ENCODE results near the gene TNFSF4.

Gene TNFSF4

GRCh38 chr1:173205146-173206051 lies 1.7 kb downstream of the TNFSF4 start:
- Histone ChIP-seq H3K36me3 (ENCODE audit: insufficient read depth, low read length) (no peaks in the 10 kb centered on the region), H3K4me3 (no peak overlapping the region), H3K27ac (no peak overlapping the region), H3K9me3 (ENCODE audit: low read depth, low read length) (no peaks in the 10 kb centered on the region), H3K9ac (ENCODE audit: insufficient read length) (no peak overlapping the region)
- no peak for DNase-seq (ENCODE audit: low read depth, low spot score)
- no peak for TF ChIP-seq FOXP2 (optimal IDR thresholded peaks at IDR 0.05; ENCODE audit: control extremely low read depth, extremely low read length, insufficient read depth)
- no peak for TF ChIP-seq POLR2AphosphoS5 (IDR thresholded peaks at IDR 0.05; ENCODE audit: borderline replicate concordance, low read depth, low read length)
- TF ChIP-seq EZH2 (IDR thresholded peaks at IDR 0.05), result no peak

DNA sequence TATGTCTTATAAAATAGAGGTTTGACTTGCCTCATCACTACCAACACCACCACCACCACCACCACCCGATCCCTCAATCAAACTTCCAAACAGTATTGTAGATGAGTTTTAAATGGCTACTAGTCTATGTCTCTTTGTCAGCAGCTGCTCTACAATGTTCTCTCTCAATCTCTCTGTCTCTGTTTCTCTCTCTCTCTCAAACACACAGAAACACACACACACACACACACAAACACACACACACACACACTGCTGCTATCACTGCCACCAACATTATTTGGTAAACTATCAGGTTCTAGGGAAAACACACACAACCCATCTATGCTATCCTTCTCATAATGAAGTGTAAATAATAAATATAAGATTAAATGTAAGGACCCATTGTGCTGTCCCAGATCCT lies 2.4 kb downstream of the TNFSF4 start:
- DNase-seq (ENCODE audit: low read depth, low spot score), result no peak
- H3K27ac ChIP-seq, result no peak overlapping the region
- no peaks in the 10 kb centered on the region for H3K36me3 ChIP-seq (ENCODE audit: insufficient read depth, low read length)
- TF ChIP-seq POLR2AphosphoS5 (IDR thresholded peaks at IDR 0.05; ENCODE audit: borderline replicate concordance, low read depth, low read length) (no peak), EZH2 (IDR thresholded peaks at IDR 0.05) (no peak), FOXP2 (optimal IDR thresholded peaks at IDR 0.05; ENCODE audit: control extremely low read depth, extremely low read length, insufficient read depth) (no peak)
- no peaks in the 10 kb centered on the region for H3K9me3 ChIP-seq (ENCODE audit: low read depth, low read length)
- H3K4me3 ChIP-seq, result no peak overlapping the region
- no peak overlapping the region for H3K9ac ChIP-seq (ENCODE audit: insufficient read length)

GRCh38 chr1:173202424-173203145 lies 4.5 kb downstream of the TNFSF4 start:
- no peak overlapping the region for H3K27ac ChIP-seq
- H3K9me3 ChIP-seq (ENCODE audit: low read depth, low read length), result no peaks in the 10 kb centered on the region
- no peak overlapping the region for H3K4me3 ChIP-seq
- no peak for DNase-seq (ENCODE audit: low read depth, low spot score)
- no peaks in the 10 kb centered on the region for H3K36me3 ChIP-seq (ENCODE audit: insufficient read depth, low read length)
- no peak overlapping the region for H3K9ac ChIP-seq (ENCODE audit: insufficient read length)
- no peak for TF ChIP-seq POLR2AphosphoS5 (IDR thresholded peaks at IDR 0.05; ENCODE audit: borderline replicate concordance, low read depth, low read length)
- TF ChIP-seq EZH2 (IDR thresholded peaks at IDR 0.05), result no peak
- TF ChIP-seq FOXP2 (optimal IDR thresholded peaks at IDR 0.05; ENCODE audit: control extremely low read depth, extremely low read length, insufficient read depth), result no peak

DNA sequence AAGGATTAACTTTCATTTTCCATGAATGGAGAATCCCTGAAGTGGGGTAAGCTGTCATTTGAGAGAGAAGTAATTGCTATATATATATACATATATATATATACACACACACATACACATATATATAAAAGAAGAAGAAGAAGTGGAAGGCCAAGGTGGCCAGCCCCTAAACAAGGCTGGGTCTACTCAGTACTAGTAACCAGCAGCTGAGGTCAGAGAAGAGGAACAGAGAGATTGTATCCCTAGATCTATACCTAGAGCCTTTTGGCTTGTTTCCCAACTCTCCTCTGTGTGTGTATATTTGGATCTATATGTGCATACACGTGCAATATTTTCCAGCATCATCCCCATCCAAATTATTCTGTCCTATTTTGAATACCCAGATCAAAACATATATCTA lies 5.2 kb downstream of the TNFSF4 start:
- no peak overlapping the region for H3K27ac ChIP-seq
- no peak overlapping the region for H3K9ac ChIP-seq (ENCODE audit: insufficient read length)
- H3K36me3 ChIP-seq (ENCODE audit: insufficient read depth, low read length), result no peaks in the 10 kb centered on the region
- DNase-seq (ENCODE audit: low read depth, low spot score), result no peak
- H3K4me3 ChIP-seq, result no peak overlapping the region
- H3K9me3 ChIP-seq (ENCODE audit: low read depth, low read length), result no peaks in the 10 kb centered on the region
- TF ChIP-seq POLR2AphosphoS5 (IDR thresholded peaks at IDR 0.05; ENCODE audit: borderline replicate concordance, low read depth, low read length) (no peak), FOXP2 (optimal IDR thresholded peaks at IDR 0.05; ENCODE audit: control extremely low read depth, extremely low read length, insufficient read depth) (no peak), EZH2 (IDR thresholded peaks at IDR 0.05) (no peak)

DNA sequence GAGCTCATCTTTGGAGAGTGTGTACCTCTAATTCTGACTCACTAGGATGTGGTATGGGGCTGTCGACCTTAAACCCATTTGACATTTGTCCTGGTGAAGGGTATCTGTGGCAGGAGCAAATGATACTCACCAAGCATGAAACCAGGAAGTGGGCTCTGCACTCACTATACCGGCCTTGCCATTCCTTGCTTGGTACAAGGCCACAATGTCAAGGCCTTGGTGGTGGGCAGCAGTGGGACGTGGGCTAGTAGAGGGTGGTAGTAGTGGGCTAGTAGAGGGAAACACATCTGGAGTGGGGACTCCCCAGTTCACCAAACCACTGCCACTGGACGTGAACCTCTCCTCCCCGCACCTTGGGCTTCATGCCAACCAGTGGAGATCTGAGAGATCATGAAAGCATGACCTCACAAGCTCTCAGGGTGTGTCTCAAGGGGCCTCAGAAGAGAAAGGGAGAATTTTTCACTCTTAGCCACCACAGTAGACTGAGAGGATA lies 11.5 kb downstream of the TNFSF4 start:
- Histone ChIP-seq H3K9ac (ENCODE audit: insufficient read length) (no peak overlapping the region), H3K4me3 (no peak overlapping the region), H3K9me3 (ENCODE audit: low read depth, low read length) (no peaks in the 10 kb centered on the region), H3K36me3 (ENCODE audit: insufficient read depth, low read length) (no peaks in the 10 kb centered on the region), H3K27ac (no peak overlapping the region)
- TF ChIP-seq EZH2 (IDR thresholded peaks at IDR 0.05), result no peak
- TF ChIP-seq POLR2AphosphoS5 (IDR thresholded peaks at IDR 0.05; ENCODE audit: borderline replicate concordance, low read depth, low read length), result no peak
- TF ChIP-seq FOXP2 (optimal IDR thresholded peaks at IDR 0.05; ENCODE audit: control extremely low read depth, extremely low read length, insufficient read depth), result no peak
- no peak for DNase-seq (ENCODE audit: low read depth, low spot score)

GRCh38 chr1:173193639-173194038 lies 13.5 kb downstream of the TNFSF4 start:
- Histone ChIP-seq H3K36me3 (ENCODE audit: insufficient read depth, low read length) (no peaks in the 10 kb centered on the region), H3K9me3 (ENCODE audit: low read depth, low read length) (no peaks in the 10 kb centered on the region), H3K9ac (ENCODE audit: insufficient read length) (no peak overlapping the region), H3K4me3 (no peak overlapping the region), H3K27ac (no peak overlapping the region)
- no peak for TF ChIP-seq EZH2 (IDR thresholded peaks at IDR 0.05)
- TF ChIP-seq POLR2AphosphoS5 (IDR thresholded peaks at IDR 0.05; ENCODE audit: borderline replicate concordance, low read depth, low read length), result no peak
- no peak for TF ChIP-seq FOXP2 (optimal IDR thresholded peaks at IDR 0.05; ENCODE audit: control extremely low read depth, extremely low read length, insufficient read depth)
- no peak for DNase-seq (ENCODE audit: low read depth, low spot score)

GRCh38 chr1:173191011-173191705 lies 16.0 kb downstream of the TNFSF4 start:
- H3K27ac ChIP-seq, result no peak overlapping the region
- TF ChIP-seq FOXP2 (optimal IDR thresholded peaks at IDR 0.05; ENCODE audit: control extremely low read depth, extremely low read length, insufficient read depth) (no peak), EZH2 (IDR thresholded peaks at IDR 0.05) (no peak), POLR2AphosphoS5 (IDR thresholded peaks at IDR 0.05; ENCODE audit: borderline replicate concordance, low read depth, low read length) (no peak)
- DNase-seq (ENCODE audit: low read depth, low spot score), result no peak

More at GRCh38 chr1:173191011-173191705, 16.0 kb downstream of the TNFSF4 start:
- no peaks in the 10 kb centered on the region for H3K36me3 ChIP-seq (ENCODE audit: insufficient read depth, low read length)
- H3K9ac ChIP-seq (ENCODE audit: insufficient read length), result no peak overlapping the region
- H3K9me3 ChIP-seq (ENCODE audit: low read depth, low read length), result no peaks in the 10 kb centered on the region
- no peak overlapping the region for H3K4me3 ChIP-seq

Data from SK-N-MC (cell line).